GM23248 (cell line): ENCODE results near the gene COX6A1. TPM values are rescaled to one million over a fixed set of nuclear protein-coding genes. Genes with fewer than 3 reads are reported as not detected.

ENCODE experiments used
- DNase-seq: peaks from one replicate; pipeline ENCODE4 v3.0.0-alpha.2; 2015
- H2AFZ ChIP-seq: fragments of 200-600 bp; sonication (generic); 2 replicates; pipeline ENCODE4 v1.6.1; 2016; ENCODE audit warnings: antibody characterized with exemption
- H3F3A ChIP-seq: fragments of 200-600 bp; sonication (generic); 2 replicates; pipeline ENCODE4 v1.6.1; 2016; ENCODE audit warnings: mild to moderate bottlenecking, antibody characterized with exemption, mixed run types; ENCODE audit not compliant: insufficient read depth
- H3K27ac ChIP-seq: fragments of 200-600 bp; sonication (generic); 2 replicates; pipeline ENCODE4 v1.5.1; 2016; ENCODE audit warnings: mild to moderate bottlenecking
- H3K27me3 ChIP-seq: fragments of 200-600 bp; sonication (generic); replicated peaks from 2 replicates; pipeline ENCODE4 v1.6.1; 2016; ENCODE audit warnings: mild to moderate bottlenecking; ENCODE audit not compliant: insufficient read depth
- H3K36me3 ChIP-seq: fragments of 200-600 bp; sonication (generic); 2 replicates; pipeline ENCODE4 v1.6.1; 2016; ENCODE audit warnings: low read depth, mild to moderate bottlenecking
- H3K4me1 ChIP-seq: fragments of 200-600 bp; sonication (generic); 2 replicates; pipeline ENCODE4 v1.6.1; 2016; ENCODE audit warnings: mild to moderate bottlenecking; ENCODE audit not compliant: insufficient read depth
- H3K4me2 ChIP-seq: fragments of 200-600 bp; sonication (generic); one replicate; pipeline ENCODE4 v1.6.1; 2016; ENCODE audit warnings: mild to moderate bottlenecking; ENCODE audit not compliant: unreplicated experiment
- H3K4me3 ChIP-seq: fragments of 200-600 bp; sonication (generic); 2 replicates; pipeline ENCODE4 v1.5.1; 2016; ENCODE audit warnings: mild to moderate bottlenecking
- H3K79me2 ChIP-seq: fragments of 200-600 bp; sonication (generic); 2 replicates; pipeline ENCODE4 v1.6.1; 2016; ENCODE audit warnings: mild to moderate bottlenecking; ENCODE audit not compliant: insufficient read depth
- H3K9ac ChIP-seq: fragments of 200-600 bp; sonication (generic); 2 replicates; pipeline ENCODE4 v1.6.1; 2016; ENCODE audit warnings: mild to moderate bottlenecking
- H3K9me2 ChIP-seq: fragments of 200-600 bp; sonication (generic); 2 replicates; pipeline ENCODE4 v1.6.1; 2016; ENCODE audit warnings: mixed run types, mild to moderate bottlenecking, moderate library complexity; ENCODE audit not compliant: insufficient read depth
- H3K9me3 ChIP-seq: fragments of 200-600 bp; sonication (generic); one replicate; pipeline ENCODE4 v1.6.1; 2017; ENCODE audit warnings: low read depth
- H4K20me1 ChIP-seq: fragments of 200-600 bp; sonication (generic); 2 replicates; pipeline ENCODE4 v1.6.0; 2016; ENCODE audit not compliant: insufficient read depth
- EZH2 ChIP-seq: fragments of 200-600 bp; sonication (generic); IDR thresholded peaks from 2 replicates; pipeline ENCODE4 v1.6.1; 2018; ENCODE audit warnings: antibody characterized with exemption, mild to moderate bottlenecking; ENCODE audit not compliant: insufficient read depth, poor library complexity, severe bottlenecking
- EZH2phosphoT487 ChIP-seq: fragments of 200-600 bp; sonication (generic); IDR thresholded peaks from 2 replicates; pipeline ENCODE4 v1.6.1; 2018; ENCODE audit warnings: antibody characterized with exemption, moderate library complexity, mild to moderate bottlenecking, low read depth; ENCODE audit not compliant: insufficient read depth
- WGBS, 2 experiments: methylation state at CpG; one replicate each; pipeline ENCODE4 v1.1.6; 2015 to 2017; ENCODE audit warnings: low lambda C conversion rate in 2 of 2, low coverage in 1 of 2; ENCODE audit errors: missing lambda C conversion rate in 2 of 2; 5-methylcytosine and 5-hydroxymethylcytosine counted together
- in situ Hi-C: fragments of 300-500 bp; cut with MboI; formaldehyde crosslinking; loops from 2 replicates; pipeline ENCODE4 v1.15.0; 2020
- polyA plus RNA-seq: library from polyadenylated mRNA; unstranded; fragments of >200 nt; fragmentation: Nextera tagmentation; extraction: Ambion mirVana; gene quantifications from 2 replicates; pipeline ENCODE4 v1.2.1, GENCODE V29; 2016
- total RNA-seq: library from RNA; depleted of rRNA; stranded (reverse); fragments of >200 nt; shearing (Covaris generic); gene quantifications from 2 replicates; pipeline ENCODE4 v1.2.3, GENCODE V29; 2014

COX6A1 gene
- total and polyA plus RNA-seq, 2 experiments from 2014 or later, result 358 to 806 TPM

DNA sequence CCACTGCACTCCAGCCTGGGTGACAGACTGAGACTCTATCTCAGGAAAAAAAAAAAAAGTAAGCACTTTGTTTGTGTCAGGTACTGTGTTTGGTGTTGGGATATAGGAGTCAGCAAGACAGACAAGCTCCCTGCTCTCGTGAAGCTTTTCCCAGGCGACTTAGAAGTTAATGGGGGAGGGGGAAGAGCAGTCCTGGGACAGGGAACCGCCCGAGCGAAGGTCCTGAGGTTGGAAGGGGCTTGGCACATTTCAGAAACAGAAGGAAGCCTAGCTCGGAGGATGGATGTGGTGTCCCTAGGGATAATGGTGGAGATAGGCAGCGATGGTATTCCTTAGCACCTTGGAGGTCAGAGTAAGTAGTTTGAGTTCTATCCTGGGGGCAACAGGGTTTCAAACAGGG is 8.5 kb upstream of the COX6A1 start:
- Histone ChIP-seq H3K27me3 (no peaks in the 10 kb centered on the region), H3K27ac (no peak overlapping the region), H2AFZ (no peak overlapping the region), H4K20me1 (no peaks in the 10 kb centered on the region), H3K4me1 (no peaks in the 10 kb centered on the region), H3K4me2 (no peak overlapping the region), H3K79me2 (no peaks in the 10 kb centered on the region), H3K36me3 (no peaks in the 10 kb centered on the region), H3K4me3 (no peak overlapping the region), H3K9me3 (no peaks in the 10 kb centered on the region), H3F3A (no peaks in the 10 kb centered on the region), H3K9me2 (no peaks in the 10 kb centered on the region), H3K9ac (no peak overlapping the region)
- WGBS, 2 experiments, result 60 to 64% methylated on average over 7 of the region's 7 CpGs
- TF ChIP-seq EZH2phosphoT487 (no peak), EZH2 (no peak)
- in situ Hi-C loops, result no loop called here
- no peak for DNase-seq

DNA sequence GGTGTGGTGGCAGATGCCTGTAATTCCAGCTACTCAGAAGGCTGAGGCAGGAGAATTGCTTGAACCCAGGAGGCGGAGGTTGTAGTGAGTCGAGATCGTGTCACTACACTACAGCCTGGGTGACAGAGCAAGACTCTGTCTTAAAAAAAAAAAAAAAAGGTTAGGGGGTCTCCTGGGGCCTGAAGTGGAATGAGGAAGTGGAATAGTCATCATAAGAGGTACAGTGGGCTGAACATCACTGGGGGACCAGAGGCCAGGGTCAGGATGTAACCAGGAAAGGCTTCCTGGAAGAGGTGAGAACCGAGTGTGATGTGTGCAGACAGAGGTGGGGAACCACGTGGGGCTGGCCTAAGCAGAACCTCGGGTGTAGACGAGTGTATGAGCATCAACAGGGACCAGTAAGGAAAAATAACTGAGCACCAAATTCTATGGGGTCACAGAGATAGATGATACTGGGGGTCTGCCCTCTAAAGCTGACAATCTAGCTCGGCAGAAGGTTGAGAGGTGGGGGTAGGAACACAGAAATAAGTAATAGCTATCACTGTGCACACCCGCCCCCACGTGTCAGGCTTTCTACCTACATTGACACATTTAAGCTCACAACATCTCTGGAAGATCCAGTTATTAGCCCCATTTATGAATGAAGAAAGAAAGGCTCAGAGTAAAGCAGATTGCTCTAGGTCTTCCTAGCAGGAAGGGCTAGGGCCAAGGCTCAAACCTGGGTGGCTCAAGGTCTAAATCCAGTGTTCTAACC is 5.0 kb upstream of the COX6A1 start:
- no peak overlapping the region for H3K4me3 ChIP-seq
- no peaks in the 10 kb centered on the region for H3K9me3 ChIP-seq
- H3K27ac ChIP-seq, result no peak overlapping the region
- 47 to 48% methylated on average over 10 of the region's 10 CpGs for WGBS, 2 experiments
- H3K4me1 ChIP-seq, result peaks cover 3% of the 10 kb centered on the region; the same call in 1 of the 2 replicates
- in situ Hi-C loops, result no loop called here
- no peaks in the 10 kb centered on the region for H3K9me2 ChIP-seq
- DNase-seq, result no peak
- H4K20me1 ChIP-seq, result no peaks in the 10 kb centered on the region
- no peak for TF ChIP-seq EZH2phosphoT487
- TF ChIP-seq EZH2, result no peak
- no peak overlapping the region for H3K4me2 ChIP-seq
- H2AFZ ChIP-seq, result no peak overlapping the region
- H3K9ac ChIP-seq, result no peak overlapping the region
- peaks cover 5% of the 10 kb centered on the region for H3K79me2 ChIP-seq
- no peaks in the 10 kb centered on the region for H3K27me3 ChIP-seq
- no peaks in the 10 kb centered on the region for H3F3A ChIP-seq
- H3K36me3 ChIP-seq, result no peaks in the 10 kb centered on the region

GRCh38 chr12:120438495-120439198 is 734 bp downstream of the COX6A1 start:
- in situ Hi-C loops, result no loop called here

DNA sequence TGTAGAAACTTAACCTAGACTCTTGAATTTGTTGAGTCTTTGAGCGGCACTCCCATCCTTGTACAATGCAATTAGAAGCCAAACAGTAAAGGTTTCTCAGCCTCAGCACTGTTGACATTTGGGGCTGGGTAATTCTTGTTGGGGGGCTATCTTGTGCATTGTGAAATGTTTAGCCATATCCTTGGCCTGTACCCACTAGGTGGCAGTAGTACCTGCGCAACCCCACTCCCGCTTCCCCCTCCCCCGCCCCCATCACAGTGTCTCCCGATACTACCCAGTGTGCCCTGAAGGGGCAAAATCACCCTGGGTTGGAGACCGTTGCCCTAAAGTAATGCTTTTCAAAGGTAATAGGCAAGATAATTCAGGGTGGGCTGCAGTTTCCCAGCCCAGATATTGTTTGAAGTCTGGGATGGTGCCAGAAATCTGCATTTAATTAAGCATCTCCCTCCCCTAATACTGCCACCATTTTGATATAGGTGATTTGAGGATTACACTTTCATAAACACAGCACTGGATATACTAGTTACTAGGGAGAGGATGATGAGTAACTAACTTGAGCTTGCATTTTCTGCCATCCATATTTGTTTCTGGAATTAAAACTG is 1.8 kb downstream of the COX6A1 start:
- no peak overlapping the region for H3K27ac ChIP-seq
- DNase-seq, result peak; percentile 76
- peaks cover 18% of the 10 kb centered on the region for H3K4me1 ChIP-seq
- in situ Hi-C loops, result no loop called here
- TF ChIP-seq EZH2 (no peak), EZH2phosphoT487 (no peak)
- WGBS, 2 experiments, result 30 to 33% methylated on average over 2 to 6 of the region's 6 CpGs
- no peaks in the 10 kb centered on the region for H4K20me1 ChIP-seq
- no peaks in the 10 kb centered on the region for H3K27me3 ChIP-seq
- H3K4me3 ChIP-seq, result peak overlapping the region; percentile 34; the same call in 1 of the 2 replicates
- H3K4me2 ChIP-seq, result peak overlapping the region; percentile 65
- H3K36me3 ChIP-seq, result peaks cover 21% of the 10 kb centered on the region
- peaks cover 25% of the 10 kb centered on the region; the same call in 1 of the 2 replicates for H3F3A ChIP-seq
- peaks cover 67% of the 10 kb centered on the region for H3K79me2 ChIP-seq
- H3K9ac ChIP-seq, result 0 out of 2 replicates have a peak overlapping the region, but pooled peaks have one; percentile 25
- no peaks in the 10 kb centered on the region for H3K9me2 ChIP-seq
- no peak overlapping the region for H2AFZ ChIP-seq
- H3K9me3 ChIP-seq, result no peaks in the 10 kb centered on the region

More at GRCh38 chr12:120438495-120439198, 734 bp downstream of the COX6A1 start:
- Histone ChIP-seq H3K9ac (peak overlapping the region; percentile 75), H3K4me2 (peak overlapping the region; percentile 65), H3K4me3 (peak overlapping the region; percentile 78), H3K4me1 (peaks cover 18% of the 10 kb centered on the region), H3K9me2 (no peaks in the 10 kb centered on the region), H3K9me3 (no peaks in the 10 kb centered on the region), H4K20me1 (no peaks in the 10 kb centered on the region), H3K27ac (no peak overlapping the region), H2AFZ (peak overlapping the region; percentile 99), H3K79me2 (peaks cover 56% of the 10 kb centered on the region), H3K36me3 (peaks cover 15% of the 10 kb centered on the region), H3K27me3 (no peaks in the 10 kb centered on the region), H3F3A (peaks cover 20% of the 10 kb centered on the region; the same call in 1 of the 2 replicates)
- 44% methylated on average over 17 of the region's 17 CpGs for WGBS, 2 experiments
- peak; percentile 15 for DNase-seq
- no peak for TF ChIP-seq EZH2phosphoT487
- no peak for TF ChIP-seq EZH2
